Activated naive CD4-positive, alpha-beta T cell treated with anti-CD3 and anti-CD28 coated beads, Interleukin-2, amount 50 U/mL, for 24 hours (primary cell): Measurements from ENCODE around the gene SCGB1C1.

Experiments used
- H3K27ac Mint-ChIP-seq: one replicate; pipeline ENCODE4 v1.8.0; 2021; ENCODE audit warnings: mild to moderate bottlenecking, mixed read lengths
- H3K27me3 Mint-ChIP-seq: one replicate; pipeline ENCODE4 v1.8.0; 2021; ENCODE audit warnings: mixed read lengths
- H3K36me3 Mint-ChIP-seq: one replicate; pipeline ENCODE4 v1.8.0; 2021; ENCODE audit warnings: mixed read lengths
- H3K4me1 Mint-ChIP-seq: one replicate; pipeline ENCODE4 v1.8.0; 2021; ENCODE audit warnings: mixed read lengths
- H3K4me3 Mint-ChIP-seq: one replicate; pipeline ENCODE4 v1.8.0; 2021; ENCODE audit warnings: mild to moderate bottlenecking, mixed read lengths
- H3K9me3 Mint-ChIP-seq: one replicate; pipeline ENCODE4 v1.8.0; 2021; ENCODE audit warnings: mixed read lengths

SCGB1C1 gene

DNA sequence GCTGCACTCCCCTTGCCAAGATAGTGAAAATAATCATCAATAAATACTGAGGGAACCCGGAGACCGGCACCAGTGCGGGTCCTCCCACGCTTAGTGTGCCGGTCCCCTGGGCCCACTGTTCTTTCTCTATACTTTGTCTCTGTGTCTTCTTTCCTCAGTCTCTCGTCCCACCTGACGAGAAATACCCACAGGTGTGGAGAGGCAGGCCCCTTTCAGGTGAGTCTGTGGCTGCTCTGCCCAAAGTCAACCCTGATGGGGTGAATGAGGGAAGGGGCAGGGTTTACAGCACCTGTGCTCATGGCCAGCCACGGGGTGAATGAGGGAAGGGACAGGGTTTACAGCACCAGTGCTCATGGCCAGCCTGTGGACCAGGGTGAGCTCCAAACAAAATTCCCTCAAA is 9.6 kb downstream of the SCGB1C1 start:
- H3K27ac Mint-ChIP-seq, result peak overlapping the region; percentile 41
- no peaks in the 10 kb centered on the region for H3K27me3 Mint-ChIP-seq
- peaks cover 3% of the 10 kb centered on the region for H3K36me3 Mint-ChIP-seq
- no peaks in the 10 kb centered on the region for H3K9me3 Mint-ChIP-seq
- peak overlapping the region; percentile 59 for H3K4me3 Mint-ChIP-seq
- peaks cover 48% of the 10 kb centered on the region for H3K4me1 Mint-ChIP-seq

GRCh38 chr11:203056-203944 is 10.4 kb downstream of the SCGB1C1 start:
- Mint-ChIP-seq H3K27me3 (no peaks in the 10 kb centered on the region), H3K9me3 (no peaks in the 10 kb centered on the region), H3K4me3 (peak overlapping the region; percentile 57), H3K36me3 (peaks cover 3% of the 10 kb centered on the region), H3K27ac (peak overlapping the region; percentile 81), H3K4me1 (peaks cover 48% of the 10 kb centered on the region)

DNA sequence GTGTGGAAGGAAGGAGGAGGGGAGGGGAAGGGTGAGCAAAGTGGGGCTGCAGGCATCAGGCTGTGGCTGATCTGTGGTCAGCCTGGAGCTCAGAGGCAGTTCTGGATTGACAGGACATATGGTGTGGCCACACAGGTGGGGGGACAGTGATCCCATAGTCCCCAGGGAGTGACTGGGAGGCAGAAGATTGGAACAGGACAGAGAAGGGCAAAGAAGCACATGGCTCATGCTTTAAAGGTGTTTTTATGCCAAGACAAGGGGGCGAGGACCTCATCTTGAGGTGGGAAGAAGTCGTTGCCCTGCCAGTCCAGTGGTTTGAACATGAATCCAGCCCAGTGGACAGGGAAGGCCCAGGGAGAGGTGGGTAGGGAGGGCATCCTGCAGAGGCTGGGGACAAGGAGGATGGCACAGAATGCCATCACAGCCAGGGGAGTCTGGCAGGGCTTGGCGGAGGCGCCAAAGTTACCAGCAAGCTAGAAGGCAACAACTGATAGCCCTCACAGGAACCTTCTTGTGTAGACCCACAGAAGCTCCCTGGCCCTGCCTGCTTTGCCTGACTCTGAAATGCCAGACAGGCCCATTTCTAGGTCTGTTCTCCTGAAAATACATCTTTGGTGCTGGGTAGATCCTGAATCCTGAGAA is 11.2 kb downstream of the SCGB1C1 start:
- no peaks in the 10 kb centered on the region for H3K9me3 Mint-ChIP-seq
- H3K36me3 Mint-ChIP-seq, result peaks cover 3% of the 10 kb centered on the region
- H3K4me1 Mint-ChIP-seq, result peaks cover 48% of the 10 kb centered on the region
- no peaks in the 10 kb centered on the region for H3K27me3 Mint-ChIP-seq
- H3K4me3 Mint-ChIP-seq, result peak overlapping the region; percentile 43
- H3K27ac Mint-ChIP-seq, result peak overlapping the region; percentile 81

DNA sequence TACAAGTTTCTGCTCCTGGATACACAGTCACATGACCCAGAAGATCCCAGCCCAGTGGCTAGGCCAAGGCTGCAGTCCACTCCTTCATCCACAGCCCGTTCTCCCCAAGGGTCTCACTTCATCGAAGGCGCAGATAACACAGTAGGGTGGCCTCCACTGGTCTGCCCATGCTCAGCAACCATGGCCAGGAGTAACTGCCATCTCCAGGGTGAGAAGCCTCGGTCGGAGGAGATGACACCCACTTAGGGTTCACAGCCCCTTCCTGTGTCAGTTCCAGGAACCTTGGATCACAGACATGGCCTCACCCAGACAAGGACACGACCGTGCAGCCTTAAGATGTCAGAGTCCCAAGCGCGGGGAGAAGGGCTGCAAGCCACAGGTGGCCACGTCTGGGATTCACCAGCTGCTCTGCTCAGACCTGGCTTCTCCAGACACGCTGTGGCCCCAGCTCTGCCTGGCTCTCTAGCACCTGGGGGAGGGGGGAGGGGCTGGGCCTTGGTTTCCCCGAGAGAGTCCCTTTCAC is 11.8 kb downstream of the SCGB1C1 start:
- Mint-ChIP-seq H3K9me3 (no peaks in the 10 kb centered on the region), H3K27me3 (no peaks in the 10 kb centered on the region), H3K27ac (no peak overlapping the region), H3K36me3 (peaks cover 3% of the 10 kb centered on the region), H3K4me1 (peaks cover 49% of the 10 kb centered on the region), H3K4me3 (no peak overlapping the region)

DNA sequence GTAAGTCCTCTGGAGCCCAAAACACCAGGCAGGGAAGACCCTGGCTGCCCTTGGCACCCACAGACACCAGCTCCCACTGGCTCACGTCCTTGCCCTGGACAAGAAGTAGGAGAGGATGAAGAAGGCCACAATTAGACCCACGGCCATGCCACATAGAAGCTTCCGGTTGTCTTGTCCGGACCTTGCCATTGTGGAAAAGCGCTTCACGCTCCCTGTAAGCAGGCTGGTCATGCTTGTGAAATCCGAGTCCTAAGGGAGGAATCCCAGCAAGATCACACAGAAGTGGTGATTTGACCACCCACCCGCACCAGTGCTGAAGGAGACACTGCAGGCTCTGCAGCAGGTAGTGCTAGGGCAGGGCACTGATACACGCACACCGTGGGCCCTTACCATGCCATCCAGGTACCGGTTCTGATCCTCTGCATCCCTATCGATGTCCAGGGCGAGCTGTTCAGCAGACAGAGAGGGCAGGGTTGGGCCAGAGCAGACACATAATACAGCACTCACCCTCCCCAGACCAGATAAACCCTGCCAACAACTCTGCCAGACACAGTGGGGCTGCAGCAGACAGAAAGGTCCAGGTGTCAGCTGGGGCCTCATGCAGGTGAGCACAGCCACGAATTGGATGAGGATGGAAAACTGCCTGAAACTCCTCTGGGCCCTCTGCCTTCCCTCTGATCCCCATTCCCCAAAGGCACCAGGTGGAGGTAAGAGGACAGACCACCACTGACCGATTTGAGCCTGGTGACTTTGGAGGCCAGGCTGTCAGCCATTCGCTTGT is 12.5 kb downstream of the SCGB1C1 start:
- Mint-ChIP-seq H3K4me1 (peaks cover 57% of the 10 kb centered on the region), H3K36me3 (peaks cover 3% of the 10 kb centered on the region)

DNA sequence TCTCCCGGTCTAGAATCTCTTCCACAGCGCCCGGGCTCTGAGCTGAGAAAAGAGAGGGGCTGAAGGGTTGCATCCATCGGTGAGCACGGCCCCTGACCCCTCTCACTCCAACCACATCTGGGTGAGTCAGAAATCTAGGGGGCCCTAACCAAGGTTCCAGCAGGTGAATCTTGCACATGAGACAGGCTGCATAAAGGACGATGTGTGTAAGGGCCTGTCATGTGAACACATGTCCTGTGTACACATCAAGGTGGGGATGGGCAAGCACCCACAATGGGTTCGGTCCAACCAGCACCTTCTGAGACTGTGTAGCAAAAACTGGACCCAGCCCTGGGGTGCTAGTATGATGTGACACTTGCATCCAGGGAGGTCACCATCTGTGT is 13.1 kb downstream of the SCGB1C1 start:
- Mint-ChIP-seq H3K27ac (peak overlapping the region; percentile 96), H3K4me3 (peak overlapping the region; percentile 94), H3K27me3 (no peaks in the 10 kb centered on the region), H3K36me3 (peaks cover 3% of the 10 kb centered on the region), H3K9me3 (no peaks in the 10 kb centered on the region), H3K4me1 (peaks cover 59% of the 10 kb centered on the region)

More for the DNA sequence above, 12.5 kb downstream of the SCGB1C1 start:
- no peaks in the 10 kb centered on the region for H3K27me3 Mint-ChIP-seq
- H3K27ac Mint-ChIP-seq, result peak overlapping the region; percentile 62
- H3K9me3 Mint-ChIP-seq, result no peaks in the 10 kb centered on the region
- H3K4me3 Mint-ChIP-seq, result peak overlapping the region; percentile 94

GRCh38 chr11:206526-207207 is 13.8 kb downstream of the SCGB1C1 start:
- Mint-ChIP-seq H3K36me3 (peaks cover 5% of the 10 kb centered on the region), H3K27me3 (no peaks in the 10 kb centered on the region), H3K4me3 (peak overlapping the region; percentile 94), H3K27ac (peak overlapping the region; percentile 96), H3K9me3 (no peaks in the 10 kb centered on the region), H3K4me1 (peaks cover 59% of the 10 kb centered on the region)

- Mint-ChIP-seq H3K27ac (peak within 1 kb of the TSS; percentile 96), H3K27me3 (no peaks in the 10 kb centered on the region), H3K4me3 (peak within 1 kb of the TSS; percentile 94), H3K4me1 (peaks cover 52% of the 10 kb centered on the region), H3K9me3 (no peaks in the 10 kb centered on the region), H3K36me3 (peaks cover 5% of the 10 kb centered on the region)
These were observed 14.5 kb downstream of the SCGB1C1 start, which contains the start of the genes BET1L and RIC8A for GRCh38 chr11:207208-207862. TSS of gene BET1L (minus strand) at chr11:207399. CDS start at chr11:207321, 78 bp downstream. TSS of gene RIC8A (plus strand) at chr11:207708. CDS start at chr11:208855, 1,147 bp downstream.

- Mint-ChIP-seq H3K4me3 (peak overlapping the region; percentile 94), H3K36me3 (peaks cover 5% of the 10 kb centered on the region), H3K4me1 (peaks cover 47% of the 10 kb centered on the region), H3K27me3 (no peaks in the 10 kb centered on the region), H3K9me3 (no peaks in the 10 kb centered on the region), H3K27ac (peak overlapping the region; percentile 95)
These were observed 14.9 kb downstream of the SCGB1C1 start for GRCh38 chr11:207863-208180.

- peaks cover 42% of the 10 kb centered on the region for H3K4me1 Mint-ChIP-seq
- peak overlapping the region; percentile 94 for H3K4me3 Mint-ChIP-seq
- H3K27me3 Mint-ChIP-seq, result no peaks in the 10 kb centered on the region
- peaks cover 5% of the 10 kb centered on the region for H3K36me3 Mint-ChIP-seq
- H3K27ac Mint-ChIP-seq, result peak overlapping the region; percentile 95
- H3K9me3 Mint-ChIP-seq, result no peaks in the 10 kb centered on the region
These were observed 15.5 kb downstream of the SCGB1C1 start for GRCh38 chr11:208181-208916.

DNA sequence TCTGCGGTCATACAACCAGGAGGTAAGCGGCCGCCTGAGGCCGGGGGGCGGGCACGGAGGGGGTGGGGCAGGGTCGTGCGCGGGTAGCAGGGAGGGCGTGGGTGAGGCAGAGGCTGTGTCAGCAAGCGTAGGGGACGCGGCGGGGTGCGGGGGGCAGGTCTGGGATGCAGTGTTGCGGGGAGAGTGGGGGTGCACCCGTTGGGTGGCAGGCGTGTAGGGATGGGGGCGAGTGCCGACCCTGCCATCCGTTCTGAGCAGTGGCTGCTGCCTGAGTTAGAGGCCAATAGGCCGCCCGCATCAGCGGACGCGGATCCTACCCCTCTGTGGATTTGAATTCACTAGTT is 16.0 kb downstream of the SCGB1C1 start:
- Mint-ChIP-seq H3K4me3 (peak overlapping the region; percentile 94), H3K27me3 (no peaks in the 10 kb centered on the region), H3K4me1 (peaks cover 36% of the 10 kb centered on the region), H3K27ac (peak overlapping the region; percentile 84), H3K9me3 (no peaks in the 10 kb centered on the region), H3K36me3 (peaks cover 3% of the 10 kb centered on the region)

DNA sequence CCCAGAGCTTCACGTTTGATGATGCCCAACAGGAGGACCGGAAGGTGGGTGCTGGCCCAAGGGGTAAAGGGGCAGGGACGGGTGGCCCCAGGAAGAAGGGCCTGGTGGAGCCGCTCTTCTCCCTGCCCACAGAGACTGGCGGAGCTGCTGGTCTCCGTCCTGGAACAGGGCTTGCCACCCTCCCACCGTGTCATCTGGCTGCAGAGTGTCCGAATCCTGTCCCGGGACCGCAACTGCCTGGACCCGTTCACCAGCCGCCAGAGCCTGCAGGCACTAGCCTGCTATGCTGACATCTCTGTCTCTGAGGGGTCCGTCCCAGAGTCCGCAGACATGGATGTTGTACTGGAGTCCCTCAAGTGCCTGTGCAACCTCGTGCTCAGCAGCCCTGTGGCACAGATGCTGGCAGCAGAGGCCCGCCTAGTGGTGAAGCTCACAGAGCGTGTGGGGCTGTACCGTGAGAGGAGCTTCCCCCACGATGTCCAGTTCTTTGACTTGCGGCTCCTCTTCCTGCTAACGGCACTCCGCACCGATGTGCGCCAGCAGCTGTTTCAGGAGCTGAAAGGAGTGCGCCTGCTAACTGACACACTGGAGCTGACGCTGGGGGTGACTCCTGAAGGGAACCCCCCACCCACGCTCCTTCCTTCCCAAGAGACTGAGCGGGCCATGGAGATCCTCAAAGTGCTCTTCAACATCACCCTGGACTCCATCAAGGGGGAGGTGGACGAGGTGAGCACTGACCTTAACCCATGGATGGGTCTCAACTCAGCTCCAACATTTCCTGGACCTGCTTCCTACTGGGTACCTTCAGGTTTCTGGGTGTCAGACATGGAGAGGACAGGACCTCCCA is 16.6 kb downstream of the SCGB1C1 start:
- Mint-ChIP-seq H3K4me1 (peaks cover 30% of the 10 kb centered on the region), H3K4me3 (peak overlapping the region; percentile 94), H3K27me3 (no peaks in the 10 kb centered on the region), H3K9me3 (no peaks in the 10 kb centered on the region), H3K36me3 (peaks cover 3% of the 10 kb centered on the region), H3K27ac (peak overlapping the region; percentile 84)

- H3K4me1 Mint-ChIP-seq, result peaks cover 26% of the 10 kb centered on the region
- peaks cover 3% of the 10 kb centered on the region for H3K36me3 Mint-ChIP-seq
- H3K27ac Mint-ChIP-seq, result peak overlapping the region; percentile 46
- H3K4me3 Mint-ChIP-seq, result peak overlapping the region; percentile 94
- H3K27me3 Mint-ChIP-seq, result no peaks in the 10 kb centered on the region
- no peaks in the 10 kb centered on the region for H3K9me3 Mint-ChIP-seq
These were observed 17.4 kb downstream of the SCGB1C1 start for GRCh38 chr11:210122-210802.
